Measurements from ENCODE around the gene ZNF660.
A peak's percentile ranks its signal among the peaks of the same experiment; 100 is the strongest.
"Not testable (repeated sequence)": the region's sequence is repeated elsewhere in the genome, so short reads cannot be mapped to it uniquely, and the experiment has no call there.

Gene ZNF660

GRCh38 chr3:44584646-44585501, at the start of gene ZNF660:
TSS of gene ZNF660 (plus strand) at chr3:44584964. CDS start at chr3:44594194, 9,230 bp downstream.
- DNase-seq: peak; percentile 34

GRCh38 chr3:44535364-44535763, 49.4 kb upstream of the ZNF660 start:
- no peak for DNase-seq

GRCh38 chr3:44544811-44545210, 40.0 kb upstream of the ZNF660 start:
- DNase-seq: not testable (repeated sequence)

GRCh38 chr3:44554626-44555592, 29.9 kb upstream of the ZNF660 start, which contains the start of gene ZKSCAN7:
TSS of gene ZKSCAN7 (plus strand) at chr3:44555193. CDS start at chr3:44557048, 1,855 bp downstream.
- no peak for DNase-seq

- DNase-seq: no peak
These were observed 29.0 kb upstream of the ZNF660 start for GRCh38 chr3:44555723-44556122.

- DNase-seq: no peak
These were observed 27.7 kb upstream of the ZNF660 start for GRCh38 chr3:44557074-44557473.

- DNase-seq: no peak
These were observed 23.7 kb upstream of the ZNF660 start for GRCh38 chr3:44561076-44561475.

GRCh38 chr3:44562147-44562546, 22.6 kb upstream of the ZNF660 start:
- no peak for DNase-seq

GRCh38 chr3:44568561-44568960, 16.2 kb upstream of the ZNF660 start:
- no peak for DNase-seq

- DNase-seq: no peak
These were observed 13.7 kb upstream of the ZNF660 start for GRCh38 chr3:44571024-44571423.

- no peak for DNase-seq
These were observed 8.2 kb upstream of the ZNF660 start for GRCh38 chr3:44576613-44577012.

- not testable (repeated sequence) for DNase-seq
These were observed 7.3 kb upstream of the ZNF660 start for GRCh38 chr3:44577354-44577952.

GRCh38 chr3:44578316-44578715, 6.4 kb upstream of the ZNF660 start:
- not testable (repeated sequence) for DNase-seq

GRCh38 chr3:44578924-44579515, 5.7 kb upstream of the ZNF660 start:
- DNase-seq: not testable (repeated sequence)

GRCh38 chr3:44579749-44580148, 5.0 kb upstream of the ZNF660 start:
- not testable (repeated sequence) for DNase-seq

GRCh38 chr3:44580971-44581370, 3.8 kb upstream of the ZNF660 start:
- DNase-seq: not testable (repeated sequence)

GRCh38 chr3:44596621-44597020, 11.9 kb downstream of the ZNF660 start:
- no peak for DNase-seq

GRCh38 chr3:44601749-44602148, 17.0 kb downstream of the ZNF660 start:
- no peak for DNase-seq

GRCh38 chr3:44612678-44613077, 27.9 kb downstream of the ZNF660 start:
- no peak for DNase-seq

GRCh38 chr3:44624749-44625480, 40.2 kb downstream of the ZNF660 start, which contains the start of gene ZNF197:
TSS of gene ZNF197 (plus strand) at chr3:44625036. CDS start at chr3:44629155, 4,119 bp downstream.
- peak; percentile 60 for DNase-seq

GRCh38 chr3:44628716-44629115, 44.0 kb downstream of the ZNF660 start:
- DNase-seq: no peak

GRCh38 chr3:44632193-44632592, 47.4 kb downstream of the ZNF660 start:
- DNase-seq: no peak

Measured in NCI-H2107 (cell line).